Fibroblast of upper back skin (primary cell): ENCODE results near the gene RFX3.

ENCODE experiments used
- DNase-seq: peaks from one replicate; pipeline ENCODE4 v3.0.0-alpha.2; 2013

Gene RFX3

DNA sequence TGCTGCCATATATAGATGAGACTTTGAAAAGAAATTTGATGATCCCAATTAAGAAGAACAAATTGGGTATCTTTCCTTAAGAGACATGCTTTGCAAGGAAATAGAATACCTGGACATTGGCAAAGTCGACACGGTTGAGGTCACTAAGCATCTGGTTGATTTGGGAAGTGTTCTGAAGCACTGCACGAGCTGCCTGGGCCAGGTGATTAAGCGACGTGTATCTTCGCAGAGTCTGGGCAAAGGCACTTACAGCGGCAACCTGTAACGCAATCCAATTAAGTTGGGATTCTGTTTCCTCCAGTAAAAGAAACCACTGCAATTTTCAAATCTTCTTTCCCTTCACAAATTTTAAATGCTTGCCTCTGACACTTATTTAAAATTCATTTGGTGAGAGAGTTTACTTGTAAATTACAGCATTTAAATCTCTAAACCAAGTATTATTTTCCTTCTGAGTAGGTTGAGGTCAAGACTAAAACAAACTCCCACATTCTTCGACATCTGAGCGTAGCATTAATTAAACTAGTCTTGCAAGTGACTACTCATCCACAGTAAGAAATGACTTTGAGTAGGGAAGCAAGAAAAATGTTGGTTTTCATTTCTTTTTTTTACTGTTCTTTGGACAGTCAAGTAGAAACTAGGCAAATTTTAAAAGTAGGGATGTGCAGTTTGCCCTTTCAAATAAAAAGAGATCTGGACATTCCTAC is 262.8 kb downstream of the RFX3 start:
- DNase-seq: no peak

DNA sequence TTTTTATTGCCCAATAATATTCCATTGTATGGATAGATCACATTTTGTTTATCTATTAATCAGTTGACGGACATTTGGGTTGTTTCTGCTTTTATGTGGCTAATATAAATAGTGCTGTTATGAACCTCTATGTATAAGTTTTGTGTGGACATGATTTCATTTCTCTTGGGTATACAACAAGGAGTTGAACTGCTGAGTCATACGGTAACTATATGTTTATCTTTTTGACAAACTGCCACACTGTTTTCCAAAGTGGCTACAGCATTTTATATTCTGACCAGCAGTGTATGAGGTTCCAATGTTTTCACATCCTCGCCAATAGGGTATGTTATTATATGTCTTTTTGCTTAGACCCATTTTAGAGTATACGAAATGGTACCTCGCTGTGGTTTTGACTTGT is 264.3 kb downstream of the RFX3 start:
- peak; percentile 5 for DNase-seq

DNA sequence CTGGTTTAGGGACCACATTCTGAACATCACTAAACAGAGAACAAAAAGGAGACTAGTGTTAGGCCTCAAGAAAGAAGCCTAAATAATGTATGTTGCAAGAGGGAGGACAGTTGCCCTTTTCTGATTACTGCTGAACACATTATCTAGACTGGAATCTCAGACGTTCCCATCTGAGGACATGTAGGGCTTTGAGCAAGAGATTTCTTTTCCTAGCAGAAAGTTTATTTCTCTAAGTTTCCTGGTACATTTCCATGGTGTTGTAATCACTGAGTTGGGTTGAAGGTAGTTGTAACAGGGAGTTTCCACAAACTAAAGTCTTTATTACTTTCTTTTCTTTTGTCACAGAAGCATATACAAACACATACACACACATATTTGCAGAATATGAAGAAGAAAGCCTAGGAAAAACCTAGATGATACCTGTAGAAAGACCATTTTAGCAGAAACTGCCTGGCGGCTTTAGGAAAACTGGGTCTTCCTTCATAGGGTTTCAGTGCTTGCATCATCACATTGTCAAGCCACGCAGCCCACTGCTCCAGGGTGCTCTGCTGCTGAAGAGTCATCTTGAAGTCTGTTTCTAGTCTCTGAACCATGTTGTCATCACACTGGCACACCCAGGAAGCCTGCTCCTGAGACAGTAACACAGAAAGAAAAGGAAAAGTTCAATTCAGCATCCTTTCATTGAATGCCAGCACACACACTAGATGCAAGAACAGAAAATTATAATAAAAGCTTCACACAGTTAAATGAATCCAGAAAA is 269.1 kb downstream of the RFX3 start:
- DNase-seq: no peak

- no peak for DNase-seq
These were observed 274.5 kb downstream of the RFX3 start for GRCh38 chr9:3251309-3251708.

DNA sequence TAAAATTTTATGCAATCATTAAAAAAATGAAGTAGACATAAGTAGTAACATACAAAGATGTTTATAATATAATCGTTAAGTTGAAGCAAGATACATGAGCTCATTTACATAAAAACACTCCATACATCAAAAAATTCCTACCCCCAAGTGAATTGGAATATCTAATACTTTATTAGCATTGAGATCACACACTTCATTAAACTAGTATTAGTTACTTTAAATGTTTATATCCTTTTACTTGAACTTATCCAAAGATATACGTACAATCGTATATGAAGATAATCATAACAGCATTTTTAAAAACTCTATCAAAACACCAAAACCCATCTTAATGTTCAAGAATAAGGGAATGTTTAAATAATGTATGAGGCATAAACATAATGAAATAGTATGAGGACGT is 275.1 kb downstream of the RFX3 start:
- DNase-seq: no peak

- no peak for DNase-seq
These were observed 278.6 kb downstream of the RFX3 start for GRCh38 chr9:3247211-3247610.

DNA sequence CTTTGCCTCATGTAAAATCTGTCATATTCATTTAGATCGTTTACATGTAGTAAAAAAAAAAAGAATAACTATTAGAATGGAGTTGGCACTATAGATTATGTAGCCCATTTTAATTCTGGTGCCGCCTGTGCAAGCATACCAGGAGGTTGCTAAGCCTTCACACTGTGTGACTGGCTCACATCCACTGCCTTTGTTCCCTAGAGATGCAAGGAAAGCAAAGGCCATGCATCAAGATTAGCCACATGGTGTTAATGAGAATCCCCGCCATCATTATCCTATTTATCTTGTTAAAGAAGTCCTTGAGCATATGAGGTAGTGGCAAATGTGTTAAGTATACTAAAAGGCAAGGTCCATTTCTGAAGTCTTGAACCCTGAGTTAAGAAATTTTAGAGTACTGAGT is 279.6 kb downstream of the RFX3 start:
- no peak for DNase-seq

- DNase-seq: no peak
These were observed 280.7 kb downstream of the RFX3 start for GRCh38 chr9:3244963-3245653.

DNA sequence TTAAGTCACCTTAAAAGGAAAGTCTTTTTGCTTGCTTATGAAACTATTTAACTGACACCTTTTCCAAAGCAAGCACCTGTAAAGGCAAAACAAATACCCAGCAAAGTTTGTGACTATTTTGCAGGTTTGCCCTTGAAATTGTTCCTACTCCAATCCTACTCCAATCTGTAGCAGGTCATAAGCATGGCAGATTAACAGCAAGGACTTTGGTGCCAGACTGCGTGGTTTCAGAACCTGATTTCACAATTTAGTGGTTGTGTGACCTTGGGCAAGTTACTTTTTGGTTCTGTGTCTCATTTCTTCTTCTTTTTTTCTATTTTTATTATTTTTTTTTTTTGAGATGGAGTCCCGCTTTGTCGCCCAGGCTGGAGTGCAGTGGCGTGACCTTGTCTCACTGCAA is 282.1 kb downstream of the RFX3 start:
- DNase-seq: no peak

GRCh38 chr9:3241290-3241689 is 284.5 kb downstream of the RFX3 start:
- peak; percentile 60 for DNase-seq

- peak; percentile 68 for DNase-seq
These were observed 285.0 kb downstream of the RFX3 start for GRCh38 chr9:3240656-3241268.

GRCh38 chr9:3239240-3239639 is 286.6 kb downstream of the RFX3 start:
- DNase-seq: no peak

DNA sequence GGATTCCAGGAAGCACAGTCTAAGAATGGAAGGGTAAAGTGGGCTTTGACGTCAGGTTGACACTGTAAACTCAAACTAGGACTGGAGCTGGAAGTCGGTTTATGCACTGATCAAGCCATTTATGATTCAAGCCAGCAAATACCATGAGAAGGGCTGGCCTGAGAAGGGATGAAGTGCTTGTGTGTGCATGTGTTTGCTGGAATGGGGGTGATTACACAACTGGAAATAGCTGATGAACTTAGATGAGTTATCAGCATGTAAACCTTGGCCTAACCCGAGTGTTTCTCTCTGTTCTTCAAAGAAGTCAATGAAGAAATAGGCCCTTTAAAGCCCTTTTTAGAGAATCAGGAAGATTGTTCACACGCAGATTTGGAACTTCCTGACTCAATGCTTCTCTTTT is 287.6 kb downstream of the RFX3 start:
- no peak for DNase-seq

GRCh38 chr9:3237121-3237520 is 288.7 kb downstream of the RFX3 start:
- peak; percentile 23 for DNase-seq

DNA sequence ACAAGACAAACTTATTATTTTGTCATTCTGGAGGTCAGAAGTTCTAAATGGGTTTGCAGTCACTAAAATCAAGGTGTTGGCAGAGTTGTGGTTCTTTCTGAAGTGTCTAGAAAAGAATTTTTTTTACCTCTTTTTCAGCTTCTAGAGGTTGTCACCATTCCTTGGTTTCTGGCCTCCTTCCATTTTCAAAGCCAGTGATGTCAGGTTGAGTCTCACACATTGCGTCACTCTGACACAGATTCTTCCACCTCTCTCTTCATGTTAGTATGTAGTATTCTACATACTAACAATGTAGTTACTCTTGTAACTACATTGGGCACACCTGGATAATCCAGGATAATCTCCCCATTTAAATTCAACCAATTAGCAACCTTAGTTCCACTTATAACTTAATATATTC is 290.3 kb downstream of the RFX3 start:
- peak; percentile 11 for DNase-seq

GRCh38 chr9:3224931-3225330 is 300.9 kb downstream of the RFX3 start:
- peak; percentile 36 for DNase-seq

DNA sequence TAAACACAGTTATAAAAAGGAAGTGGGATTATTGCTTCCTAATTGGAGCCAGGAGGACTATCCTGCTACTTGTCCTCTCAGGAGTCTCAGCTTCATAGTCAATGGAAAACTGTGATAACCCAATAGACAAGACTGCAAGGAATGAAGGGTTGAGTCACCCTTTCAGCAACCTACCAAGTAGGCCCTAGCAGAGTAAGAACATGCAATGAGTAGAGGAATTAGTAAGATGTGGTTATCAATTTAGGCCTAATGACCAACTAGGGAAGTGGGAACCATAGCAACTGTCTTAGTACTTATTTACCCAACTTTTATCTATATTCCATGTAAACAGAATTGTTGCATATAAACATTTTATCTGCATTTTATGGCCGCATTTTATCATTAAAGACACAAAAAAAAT is 310.1 kb downstream of the RFX3 start:
- peak; percentile 2 for DNase-seq

GRCh38 chr9:3214741-3215140 is 311.1 kb downstream of the RFX3 start:
- DNase-seq: no peak

DNA sequence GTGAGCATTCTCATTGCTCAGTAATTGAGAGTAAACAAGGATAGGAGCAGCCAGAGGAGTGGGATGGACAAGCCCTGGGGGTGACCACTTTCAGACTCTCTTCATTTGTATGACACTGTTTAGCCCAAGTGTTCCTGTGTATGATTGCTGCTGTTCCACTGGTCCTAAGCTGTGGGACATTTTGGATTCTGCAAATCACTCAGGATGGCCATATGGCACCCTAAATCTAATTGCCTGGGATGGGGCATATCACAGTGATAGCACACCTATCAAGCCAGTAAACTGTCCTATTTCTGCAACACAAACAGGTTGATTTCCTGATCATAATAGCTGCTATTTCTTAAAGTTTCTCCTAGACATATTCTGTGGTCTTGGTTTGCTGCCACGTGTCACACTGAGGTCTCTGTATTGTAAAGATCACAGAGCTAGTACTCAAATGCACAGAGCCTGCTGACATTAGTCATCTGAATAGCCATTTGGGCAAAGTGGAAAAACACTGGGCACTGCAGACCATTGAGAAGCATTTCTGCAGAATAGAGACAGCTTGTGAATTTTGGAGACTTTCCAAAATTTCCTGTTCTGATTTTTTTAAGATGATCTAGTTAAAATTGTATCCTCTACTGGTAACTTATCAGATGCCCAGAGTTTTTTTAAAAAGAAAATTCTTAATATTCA is 320.2 kb downstream of the RFX3 start:
- DNase-seq: no peak

- DNase-seq: peak; percentile 59
These were observed 325.4 kb downstream of the RFX3 start for GRCh38 chr9:3200331-3200774.

DNA sequence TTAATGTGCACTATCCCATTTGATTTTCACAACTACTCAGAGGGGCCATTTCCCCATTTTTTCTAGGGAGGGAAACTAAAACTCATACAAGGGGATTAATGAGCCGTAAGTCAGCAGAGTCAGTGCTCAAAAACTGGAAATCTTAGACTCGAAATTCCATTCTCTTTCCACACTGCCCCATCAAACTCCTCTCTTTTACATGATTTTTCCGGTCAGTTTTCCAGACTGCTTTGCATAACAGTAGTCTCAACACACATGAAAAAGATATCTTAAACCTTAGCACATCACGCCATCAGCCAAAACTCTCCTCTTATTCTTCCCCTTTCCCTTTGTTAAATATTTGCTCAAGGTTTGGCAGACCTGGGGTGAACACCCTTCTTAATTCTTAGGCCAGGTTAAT is 332.0 kb downstream of the RFX3 start:
- DNase-seq: no peak

- DNase-seq: no peak
These were observed 334.1 kb downstream of the RFX3 start for GRCh38 chr9:3191715-3192114.
